ENCODE results near the gene INO80E. TPM values are rescaled to one million over a fixed set of nuclear protein-coding genes. Genes with fewer than 3 reads are reported as not detected.

INO80E gene
- total and polyA plus RNA-seq, 2 donors (not counting 1 experiment from before 2014, with no cell fraction given) = 103 to 113 TPM

- H3K27ac ChIP-seq (ENCODE audit: low read length in 2 of 2) = no peak overlapping the region
- ATAC-seq (ENCODE audit: low read depth) = no peak
- H3K36me3 ChIP-seq (replicated peaks in 1 of 2; ENCODE audit: control extremely low read depth in 1 of 2, control insufficient read depth in 1 of 2, extremely low read depth in 1 of 2, insufficient read depth in 2 of 2, low read length in 1 of 2) = no peaks in the 10 kb centered on the region
- H2AFZ ChIP-seq (ENCODE audit: insufficient read depth, low read depth, low read length, poor library complexity, severe bottlenecking) = no peak overlapping the region
- peaks cover 4% of the 10 kb centered on the region for H3K27me3 Mint-ChIP-seq
- ChIA-PET POLR2A (interaction anchor here (0.7 kb wide), 1 partner anchor 205 kb away, joined by 3 read pairs; no protein-coding TSS in a partner anchor), CTCF (interaction anchor here (0.9 to 3.8 kb wide), 5 partner anchors 13 to 327 kb away, joined by 3 to 18 read pairs (median 3); partner anchors contain the start of gene TLCD3B)
- H3K4me3 Mint-ChIP-seq = no peak overlapping the region
- no peaks in the 10 kb centered on the region for H4K20me1 ChIP-seq (ENCODE audit: control insufficient read depth, insufficient read depth, low read length, poor library complexity, severe bottlenecking)
- intact Hi-C loops (cut with micrococcal nuclease) = no loop called here
- H3K4me1 ChIP-seq (ENCODE audit: control insufficient read depth in 2 of 2, insufficient read depth in 2 of 2, low read length in 2 of 2) = peaks cover 6 to 11% of the 10 kb centered on the region in 2 donors
- WGBS (ENCODE audit: insufficient coverage) = 68% methylated on average over 3 of the region's 4 CpGs
- DNase-seq = no peak
- H3K27ac Mint-ChIP-seq = no peak overlapping the region
- H3K4me3 ChIP-seq (ENCODE audit: control extremely low read depth in 1 of 5, extremely low read depth in 1 of 5, insufficient read depth in 1 of 5, low read depth in 2 of 5, low read length in 4 of 5) = no peak overlapping the region
- TF ChIP-seq CTCF (IDR thresholded peaks at IDR 0.05) (no peak), EZH2 (IDR thresholded peaks at IDR 0.05; ENCODE audit: borderline replicate concordance, insufficient read depth, low read depth, low read length, poor library complexity, severe bottlenecking) (no peak)
- H3K9me3 ChIP-seq (ENCODE audit: control extremely low read depth in 1 of 3, control insufficient read depth in 2 of 3, insufficient read depth in 1 of 3, low read length in 2 of 3) = peaks cover 0 to 3% (median 0%) of the 10 kb centered on the region in 3 donors
- H3K27me3 ChIP-seq (replicated peaks in 1 of 4; ENCODE audit: control extremely low read depth in 1 of 4, control insufficient read depth in 3 of 4, insufficient read depth in 4 of 4, low read length in 3 of 4) = no peaks in the 10 kb centered on the region
- no peak overlapping the region for H3K9ac ChIP-seq (ENCODE audit: low read length)
- no peaks in the 10 kb centered on the region for H3K9me3 Mint-ChIP-seq (ENCODE audit: insufficient read depth)
- H3K4me2 ChIP-seq (replicated peaks; ENCODE audit: low read depth, low read length, poor library complexity, severe bottlenecking) = no peak overlapping the region
- no peaks in the 10 kb centered on the region for H3K79me2 ChIP-seq (ENCODE audit: control insufficient read depth, insufficient read depth, low read length)
- H3K4me1 Mint-ChIP-seq = peaks cover 15% of the 10 kb centered on the region
These were observed 22.7 kb downstream of the INO80E start for GRCh38 chr16:30018731-30019158.

DNA sequence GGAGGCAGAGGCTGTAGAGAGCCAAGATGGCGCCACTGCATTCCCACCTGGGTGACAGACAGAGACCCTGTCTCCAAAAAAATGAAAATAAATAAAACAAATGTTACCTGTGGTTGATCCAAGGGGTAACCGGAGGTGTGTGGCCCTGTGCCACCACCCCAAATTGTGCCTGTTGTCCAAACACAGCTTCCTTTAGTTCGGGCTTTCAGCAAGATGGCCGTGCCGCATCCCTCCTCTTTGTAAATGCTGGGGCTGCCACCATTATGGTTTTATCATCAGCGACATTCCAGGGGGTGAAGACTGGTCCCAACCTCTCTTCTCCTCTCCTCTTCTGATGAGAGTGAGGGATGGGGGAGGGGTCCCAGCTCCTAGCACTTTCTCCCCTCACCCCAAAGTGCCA is 26.8 kb downstream of the INO80E start, which contains the start of gene C16orf92:
Gene C16orf92 (plus strand): TSS at position 312 of the 400 bp plus-strand sequence. CDS start 143 bp downstream, outside the sequence.
- no peak for TF ChIP-seq EZH2 (IDR thresholded peaks at IDR 0.05; ENCODE audit: borderline replicate concordance, insufficient read depth, low read depth, low read length, poor library complexity, severe bottlenecking)
- no peak for TF ChIP-seq CTCF (IDR thresholded peaks at IDR 0.05)
- Mint-ChIP-seq H3K4me3 (no peak within 1 kb of the TSS), H3K9me3 (ENCODE audit: insufficient read depth) (no peaks in the 10 kb centered on the region), H3K27ac (no peak within 1 kb of the TSS), H3K4me1 (peaks cover 15% of the 10 kb centered on the region), H3K27me3 (peaks cover 18% of the 10 kb centered on the region)
- no peak for ATAC-seq (ENCODE audit: low read depth)
- Histone ChIP-seq H3K79me2 (ENCODE audit: control insufficient read depth, insufficient read depth, low read length) (no peaks in the 10 kb centered on the region), H3K9ac (ENCODE audit: low read length) (no peak within 1 kb of the TSS), H2AFZ (ENCODE audit: insufficient read depth, low read depth, low read length, poor library complexity, severe bottlenecking) (no peak within 1 kb of the TSS), H3K27ac (ENCODE audit: low read length in 2 of 2) (no peak within 1 kb of the TSS), H3K4me2 (replicated peaks; ENCODE audit: low read depth, low read length, poor library complexity, severe bottlenecking) (no peak within 1 kb of the TSS), H3K4me3 (ENCODE audit: control extremely low read depth in 1 of 5, extremely low read depth in 1 of 5, insufficient read depth in 1 of 5, low read depth in 2 of 5, low read length in 4 of 5) (no peak within 1 kb of the TSS), H3K9me3 (ENCODE audit: control extremely low read depth in 1 of 3, control insufficient read depth in 2 of 3, insufficient read depth in 1 of 3, low read length in 2 of 3) (peaks cover 0 to 3% (median 0%) of the 10 kb centered on the region in 3 donors), H3K27me3 (replicated peaks in 1 of 4; ENCODE audit: control extremely low read depth in 1 of 4, control insufficient read depth in 3 of 4, insufficient read depth in 4 of 4, low read length in 3 of 4) (peaks cover 0 to 9% (median 2%) of the 10 kb centered on the region in 4 experiments), H4K20me1 (ENCODE audit: control insufficient read depth, insufficient read depth, low read length, poor library complexity, severe bottlenecking) (no peaks in the 10 kb centered on the region), H3K36me3 (replicated peaks in 1 of 2; ENCODE audit: control extremely low read depth in 1 of 2, control insufficient read depth in 1 of 2, extremely low read depth in 1 of 2, insufficient read depth in 2 of 2, low read length in 1 of 2) (no peaks in the 10 kb centered on the region), H3K4me1 (ENCODE audit: control insufficient read depth in 2 of 2, insufficient read depth in 2 of 2, low read length in 2 of 2) (peaks cover 6 to 11% of the 10 kb centered on the region in 2 donors)
- ChIA-PET CTCF (interaction anchor here (1.2 to 1.8 kb wide), 2 partner anchors 9 to 322 kb away, joined by 5 to 6 read pairs; no protein-coding TSS in a partner anchor), POLR2A (no interaction called here)
- 87% methylated on average over 3 of the region's 6 CpGs for WGBS (ENCODE audit: insufficient coverage)
- intact Hi-C loops (cut with micrococcal nuclease) = no loop called here
- no peak for DNase-seq
